Adrenal gland (tissue), 12 donors: ENCODE measurements around the gene ORM2. TPM values are rescaled to one million over a fixed set of nuclear protein-coding genes. Genes with fewer than 3 reads are reported as not detected.

ENCODE experiments used
- DNase-seq, 7 donors: peaks; one replicate each; pipeline ENCODE4 v3.0.0-alpha.2; 2019 to 2020
- H3K27ac ChIP-seq, 5 donors: fragments of 200-600 bp; sonication (generic) in 4 of 5; 1 replicate in 3 of 5; 2 replicates in 2 of 5; pipeline versions ENCODE4 v1.5.1 to v1.8.0; 2016 to 2020; ENCODE audit warnings: mild to moderate bottlenecking in 1 of 5
- H3K27me3 ChIP-seq: fragments of 200-600 bp; 2 replicates; pipeline ENCODE4 v1.8.0; 2021
- H3K36me3 ChIP-seq, 2 donors: fragments of 200-600 bp; replicated peaks in 1 of 2; 1 replicate in 1 of 2; 2 replicates in 1 of 2; pipeline versions ENCODE4 v1.5.1 to v1.8.0; 2018 to 2022
- H3K4me1 ChIP-seq, 2 donors: fragments of 200-600 bp; replicated peaks in 1 of 2; 1 replicate in 1 of 2; 2 replicates in 1 of 2; pipeline versions ENCODE4 v1.5.1 to v1.8.0; 2018 to 2021
- H3K4me3 ChIP-seq, 4 donors: fragments of 200-600 bp; sonication (generic) in 3 of 4; one replicate each; pipeline ENCODE4 v1.5.1; 2016 to 2018
- H3K9me3 ChIP-seq, 3 donors: fragments of 200-600 bp; sonication (generic) in 1 of 3; replicated peaks in 1 of 3; 1 replicate in 2 of 3; 2 replicates in 1 of 3; pipeline versions ENCODE4 v1.5.1 to v1.8.0; 2016 to 2021
- POLR2A ChIP-seq, 2 donors: fragments of 450-650 bp; IDR thresholded peaks; one replicate each; pipeline ENCODE4 v1.6.1; 2017; ENCODE audit warnings: antibody characterized with exemption in 2 of 2, mild to moderate bottlenecking in 2 of 2, moderate library complexity in 1 of 2
- WGBS, 4 donors: extraction: QIAGEN DNeasy Blood & Tissue Kit in 2 of 4; methylation state at CpG; one replicate each; pipeline versions ENCODE4 v1.1.5 to v1.1.7; 2013 to 2017; 5-methylcytosine and 5-hydroxymethylcytosine counted together
- intact Hi-C, 2 donors: fragments of 100-400 bp; cut with DNase I; formaldehyde crosslinking; loops; one replicate each; pipeline versions ENCODE4 v1.14.1 to v1.15.0; 2022 to 2023
- polyA plus RNA-seq, 3 donors: library from polyadenylated mRNA; stranded (reverse); fragments of 200-250 nt in 2 of 3; fragments of 350-450 nt in 1 of 3; fragmentation: Illumina TruSeq in 1 of 3; extraction: RNeasy Lipid Tissue Mini Kit (QIAGEN cat#74804) in 1 of 3; gene quantifications; one replicate each; pipeline ENCODE4 v1.2.3, GENCODE V29; 2013 to 2014
- total RNA-seq, 9 donors: library from RNA; depleted of rRNA in 4 of 9; stranded (reverse); fragments of >200 nt in 4 of 9; fragments of 120-200 nt in 1 of 9; fragmentation: NEBNext Ultra II Directional in 1 of 9; extraction: Animal tissue kit (Norgen Biotek cat#: 25700) in 1 of 9; gene quantifications; one replicate each; pipeline versions ENCODE4 v1.1.0 to v1.2.4, GENCODE V29; 2013 to 2023
- TF ChIP-seq, protein P1 (sequence below), 6 experiments: fragments of 450-650 bp in 4 of 6; fragments of 200-600 bp in 2 of 6; sonication (generic) in 1 of 6; IDR thresholded peaks; 1 replicate in 5 of 6; 2 replicates in 1 of 6; pipeline versions ENCODE4 v1.5.1 to v1.8.0; 2016 to 2021; ENCODE audit warnings: antibody characterized with exemption in 6 of 6, mild to moderate bottlenecking in 2 of 6, moderate library complexity in 1 of 6
- donor health status: healthy with polysubstance abuse.
- donor health status: Bipolar disorder and iron deficiency.
- donor health status: DM: yes; HTN: yes; CAD: no.
- donor health status: DM: no; HTN: no; CAD: no.
- donor health status: DM: no; HTN: no; CAD: no.
- donor health status: DM: yes; HTN: yes; CAD: no.

The ORM2 gene
- total and polyA plus RNA-seq, 12 donors = 0.60 to 16.2 (median 1.8) TPM; not detected in 3

DNA sequence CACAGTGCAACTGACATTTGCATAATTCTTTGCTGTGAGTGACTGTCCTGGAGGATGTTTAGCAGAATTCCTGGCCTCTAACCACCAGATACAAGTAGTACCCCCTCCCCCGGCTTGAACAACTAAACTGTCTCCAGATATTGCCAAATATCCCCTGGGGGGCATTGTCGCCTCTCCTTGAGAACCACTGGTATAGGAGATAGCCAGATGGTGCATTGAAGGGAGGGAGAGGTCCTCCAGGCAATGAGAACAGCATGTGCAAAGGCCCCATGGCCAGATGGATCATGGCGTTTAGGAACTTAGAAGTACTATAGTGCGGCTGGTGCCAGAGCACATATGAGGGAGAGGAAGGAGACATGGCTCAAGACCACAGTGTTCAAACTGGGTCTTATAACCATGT, 25.7 kb upstream of the ORM2 start:
- Histone ChIP-seq H3K4me1 (no peaks in the 10 kb centered on the region), H3K9me3 (no peaks in the 10 kb centered on the region), H3K27me3 (no peaks in the 10 kb centered on the region), H3K36me3 (peaks cover 0 to 6% of the 10 kb centered on the region in 2 donors), H3K27ac (no peak overlapping the region), H3K4me3 (no peak overlapping the region)
- TF ChIP-seq, protein P1, sequence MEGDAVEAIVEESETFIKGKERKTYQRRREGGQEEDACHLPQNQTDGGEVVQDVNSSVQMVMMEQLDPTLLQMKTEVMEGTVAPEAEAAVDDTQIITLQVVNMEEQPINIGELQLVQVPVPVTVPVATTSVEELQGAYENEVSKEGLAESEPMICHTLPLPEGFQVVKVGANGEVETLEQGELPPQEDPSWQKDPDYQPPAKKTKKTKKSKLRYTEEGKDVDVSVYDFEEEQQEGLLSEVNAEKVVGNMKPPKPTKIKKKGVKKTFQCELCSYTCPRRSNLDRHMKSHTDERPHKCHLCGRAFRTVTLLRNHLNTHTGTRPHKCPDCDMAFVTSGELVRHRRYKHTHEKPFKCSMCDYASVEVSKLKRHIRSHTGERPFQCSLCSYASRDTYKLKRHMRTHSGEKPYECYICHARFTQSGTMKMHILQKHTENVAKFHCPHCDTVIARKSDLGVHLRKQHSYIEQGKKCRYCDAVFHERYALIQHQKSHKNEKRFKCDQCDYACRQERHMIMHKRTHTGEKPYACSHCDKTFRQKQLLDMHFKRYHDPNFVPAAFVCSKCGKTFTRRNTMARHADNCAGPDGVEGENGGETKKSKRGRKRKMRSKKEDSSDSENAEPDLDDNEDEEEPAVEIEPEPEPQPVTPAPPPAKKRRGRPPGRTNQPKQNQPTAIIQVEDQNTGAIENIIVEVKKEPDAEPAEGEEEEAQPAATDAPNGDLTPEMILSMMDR (IDR thresholded peaks at IDR 0.05) = no peak
- TF ChIP-seq POLR2A (IDR thresholded peaks at IDR 0.05) = no peak
- peak in 4 of 7 donors; percentile 6 to 24 (median 7) for DNase-seq
- intact Hi-C loops = no loop called here
- 91 to 96% (median 93%) methylated on average over 4 of the region's 4 CpGs for WGBS, 4 donors

DNA sequence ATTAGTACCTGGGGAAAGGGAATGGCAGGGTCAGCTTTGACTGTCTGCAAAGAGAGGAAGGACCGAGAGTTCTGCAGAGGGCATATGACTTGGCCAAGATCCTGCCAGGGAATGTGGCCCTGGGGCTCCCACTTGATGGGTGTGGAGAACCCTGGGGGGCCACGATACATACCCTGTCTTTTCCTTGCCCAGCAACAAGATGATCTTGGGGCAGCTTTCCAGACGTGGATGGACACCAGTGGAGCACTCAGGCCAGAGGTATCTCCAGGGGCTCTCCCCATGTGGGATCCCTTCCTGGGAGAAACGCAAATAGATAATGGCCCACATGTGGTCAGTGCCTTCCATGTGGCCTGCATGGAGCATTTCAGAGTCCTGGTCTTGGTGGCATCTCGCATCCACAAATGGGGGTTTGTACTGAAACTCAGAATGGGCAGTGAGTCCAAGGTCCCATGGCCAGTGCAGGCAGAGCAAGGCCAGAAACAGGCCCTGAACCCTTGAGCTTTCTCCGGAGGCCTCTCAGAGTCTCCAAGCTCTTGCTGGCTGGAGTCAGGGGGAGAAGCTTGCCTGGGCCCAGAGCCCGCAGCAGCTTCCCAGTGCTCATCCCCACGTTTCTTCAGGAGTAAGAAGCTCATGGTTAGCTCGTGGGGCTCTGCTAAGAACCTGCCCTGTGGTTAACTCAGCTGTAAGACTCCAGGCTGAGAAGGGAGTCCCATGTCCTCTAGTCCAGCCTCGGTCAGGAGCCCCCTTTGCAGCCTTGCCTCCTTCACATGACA, 25.1 kb upstream of the ORM2 start:
- H3K36me3 ChIP-seq = peaks cover 0 to 9% of the 10 kb centered on the region in 2 donors
- TF ChIP-seq POLR2A (IDR thresholded peaks at IDR 0.05) = no peak
- TF ChIP-seq, protein P1 (IDR thresholded peaks at IDR 0.05) = no peak
- peak in 5 of 7 donors; percentile 4 to 39 (median 11) for DNase-seq
- H3K27me3 ChIP-seq = no peaks in the 10 kb centered on the region
- no peaks in the 10 kb centered on the region for H3K9me3 ChIP-seq
- 83 to 87% (median 86%) methylated on average over 9 to 10 of the region's 10 CpGs for WGBS, 4 donors
- no peaks in the 10 kb centered on the region for H3K4me1 ChIP-seq
- H3K27ac ChIP-seq = no peak overlapping the region
- H3K4me3 ChIP-seq = no peak overlapping the region
- intact Hi-C loops = no loop called here

DNA sequence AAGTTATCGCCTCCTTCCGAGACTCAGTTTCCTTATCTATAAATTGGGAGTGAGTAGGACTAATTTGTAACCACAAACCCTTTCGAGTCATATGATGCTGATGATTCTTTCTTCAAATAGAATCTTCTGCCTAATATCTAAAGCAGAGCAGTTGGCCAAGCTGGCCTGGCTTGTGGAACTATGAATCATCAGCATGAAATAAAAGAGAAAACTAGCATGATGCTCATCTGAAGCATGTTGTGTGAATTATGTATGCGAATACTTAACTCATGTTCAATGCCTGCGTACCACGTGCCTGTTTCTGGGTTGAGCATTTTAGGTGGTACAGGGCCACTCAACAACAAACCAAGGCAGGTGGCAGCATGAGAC, 21.8 kb upstream of the ORM2 start:
- Histone ChIP-seq H3K27ac (no peak overlapping the region), H3K36me3 (peaks cover 0 to 5% of the 10 kb centered on the region in 2 donors), H3K27me3 (no peaks in the 10 kb centered on the region), H3K9me3 (no peaks in the 10 kb centered on the region), H3K4me1 (no peaks in the 10 kb centered on the region), H3K4me3 (no peak overlapping the region)
- TF ChIP-seq, protein P1 (IDR thresholded peaks at IDR 0.05) = no peak
- TF ChIP-seq POLR2A (IDR thresholded peaks at IDR 0.05) = no peak
- intact Hi-C loops = no loop called here
- peak in 3 of 7 donors; percentile 1 to 10 (median 8) for DNase-seq
- WGBS, 4 donors = 83 to 94% (median 88%) methylated on average over 6 of the region's 6 CpGs

DNA sequence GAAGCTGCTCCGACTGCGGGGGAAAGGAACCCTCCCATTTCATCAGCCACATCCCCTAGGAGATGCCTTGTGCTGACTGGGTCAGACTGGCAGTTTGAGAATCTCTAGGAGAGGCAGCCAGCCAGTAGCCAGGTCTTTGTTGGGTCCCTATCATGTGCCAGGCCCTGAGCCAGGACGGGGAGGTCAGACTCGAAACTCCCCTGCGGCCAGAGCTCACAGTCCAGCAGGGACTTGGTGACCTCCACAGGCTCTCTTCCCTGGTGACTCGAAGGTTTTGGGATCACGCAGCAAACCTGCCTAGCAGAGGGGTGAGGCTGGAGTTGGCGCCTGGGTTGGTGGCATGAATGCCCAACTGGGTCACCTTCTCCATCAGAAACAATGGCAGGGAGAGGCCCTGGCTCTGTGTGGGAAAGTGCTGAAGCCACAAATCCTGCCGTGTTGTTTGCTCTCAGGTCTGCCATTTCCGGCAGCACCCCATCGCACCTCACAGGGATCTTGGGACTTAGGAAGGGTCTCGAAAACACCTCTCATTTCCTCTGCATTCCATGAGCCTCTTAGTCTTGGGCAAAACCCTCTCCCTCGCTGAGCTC, 21.2 kb upstream of the ORM2 start:
- WGBS, 4 donors = 85 to 95% (median 94%) methylated on average over 8 to 13 of the region's 13 CpGs
- no peaks in the 10 kb centered on the region for H3K4me1 ChIP-seq
- H3K4me3 ChIP-seq = no peak overlapping the region
- H3K27me3 ChIP-seq = no peaks in the 10 kb centered on the region
- DNase-seq = peak in 5 of 7 donors; percentile 5 to 40 (median 9)
- no peaks in the 10 kb centered on the region for H3K9me3 ChIP-seq
- no peak overlapping the region for H3K27ac ChIP-seq
- intact Hi-C loops = no loop called here
- TF ChIP-seq, protein P1 (IDR thresholded peaks at IDR 0.05) = no peak
- TF ChIP-seq POLR2A (IDR thresholded peaks at IDR 0.05) = no peak
- H3K36me3 ChIP-seq = peaks cover 0 to 5% of the 10 kb centered on the region in 2 donors
